Sigmoid colon (tissue), 7 donors: ENCODE measurements around the gene SLC7A5. TPM values are rescaled to one million over a fixed set of nuclear protein-coding genes. Genes with fewer than 3 reads are reported as not detected.
A peak's percentile ranks its signal among the peaks of the same experiment; 100 is the strongest.

Experiments
- DNase-seq: peaks from one replicate; pipeline ENCODE4 v3.0.0-alpha.2; 2019
- H3K27ac ChIP-seq, 4 donors: fragments of 200-600 bp; sonication (generic); one replicate each; pipeline ENCODE4 v1.5.1; 2016 to 2019; ENCODE audit warnings: mild to moderate bottlenecking in 1 of 4
- H3K27me3 ChIP-seq, 3 donors: fragments of 200-600 bp; sonication (generic); one replicate each; pipeline ENCODE4 v1.5.1; 2019; ENCODE audit warnings: mild to moderate bottlenecking in 1 of 3
- H3K36me3 ChIP-seq, 4 donors: fragments of 200-600 bp; sonication (generic); one replicate each; pipeline ENCODE4 v1.5.1; 2016 to 2019
- H3K4me1 ChIP-seq, 4 donors: fragments of 200-600 bp; sonication (generic); one replicate each; pipeline ENCODE4 v1.5.1; 2017 to 2019
- H3K4me3 ChIP-seq, 4 donors: fragments of 200-600 bp; sonication (generic); one replicate each; pipeline ENCODE4 v1.5.1; 2017 to 2019; ENCODE audit warnings: mild to moderate bottlenecking in 2 of 4, moderate library complexity in 1 of 4
- H3K9me3 ChIP-seq, 4 donors: fragments of 200-600 bp in 3 of 4; sonication (generic) in 3 of 4; one replicate each; pipeline versions ENCODE4 v1.5.1 to v1.6.1; 2013 to 2019
- EP300 ChIP-seq, 4 donors: sonication (generic); formaldehyde crosslinking; IDR thresholded peaks; one replicate each; pipeline ENCODE4 v1.6.1; 2017; ENCODE audit warnings: antibody characterized with exemption in 4 of 4
- POLR2A ChIP-seq, 2 donors: fragments of 450-650 bp; IDR thresholded peaks; one replicate each; pipeline ENCODE4 v1.6.1; 2016; ENCODE audit warnings: antibody characterized with exemption in 2 of 2, mild to moderate bottlenecking in 2 of 2, moderate library complexity in 2 of 2
- POLR2AphosphoS5 ChIP-seq, 4 donors: sonication (generic); formaldehyde crosslinking; IDR thresholded peaks; one replicate each; pipeline ENCODE4 v1.6.1; 2017; ENCODE audit warnings: antibody characterized with exemption in 4 of 4
- WGBS, 2 donors: extraction: QIAGEN DNeasy Blood & Tissue Kit; methylation state at CpG; one replicate each; pipeline ENCODE4 v1.1.7; 2013; 5-methylcytosine and 5-hydroxymethylcytosine counted together
- intact Hi-C: fragments of 100-400 bp; cut with DNase I; formaldehyde crosslinking; loops from one replicate; pipeline ENCODE4 v1.15.1; 2023
- polyA plus RNA-seq, 3 donors: library from polyadenylated mRNA; stranded (reverse); fragments of 200-250 nt; gene quantifications; one replicate each; pipeline ENCODE4 v1.2.3, GENCODE V29; 2013
- total RNA-seq, 4 donors: library from RNA; depleted of rRNA; stranded (reverse); fragments of >200 nt; gene quantifications; one replicate each; pipeline ENCODE4 v1.1.0, GENCODE V29; 2016
- TF ChIP-seq, protein P1 (sequence below), 4 experiments: fragments of 450-650 bp in 3 of 4; fragments of 200-600 bp in 1 of 4; IDR thresholded peaks; one replicate each; pipeline ENCODE4 v1.5.1; 2016 to 2019; ENCODE audit warnings: antibody characterized with exemption in 4 of 4, mild to moderate bottlenecking in 3 of 4, moderate library complexity in 2 of 4
- donor health status: healthy with polysubstance abuse.
- donor health status: Bipolar disorder and iron deficiency.
- donor health status: healthy.

Gene SLC7A5
- total and polyA plus RNA-seq, 7 donors: 0.60 to 44.5 (median 3.1) TPM

DNA sequence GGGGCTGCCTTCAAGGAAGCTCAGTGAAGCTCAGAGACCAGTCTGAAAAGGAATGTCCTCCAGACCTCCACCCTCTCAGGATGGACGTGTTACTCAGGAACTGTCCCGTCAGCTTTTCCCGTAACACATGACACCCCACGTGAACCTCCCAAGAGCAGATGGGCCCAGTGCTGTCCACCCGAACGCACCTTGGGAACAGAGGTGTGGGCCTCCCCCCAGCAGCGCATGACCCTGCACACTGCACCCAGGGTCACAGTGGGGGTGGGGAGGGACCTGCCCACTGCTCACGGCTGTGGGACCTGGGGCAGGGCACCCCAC is 21.9 kb downstream of the SLC7A5 start:
- DNase-seq: no peak
- TF ChIP-seq EP300 (IDR thresholded peaks at IDR 0.05): no peak
- TF ChIP-seq, protein P1, sequence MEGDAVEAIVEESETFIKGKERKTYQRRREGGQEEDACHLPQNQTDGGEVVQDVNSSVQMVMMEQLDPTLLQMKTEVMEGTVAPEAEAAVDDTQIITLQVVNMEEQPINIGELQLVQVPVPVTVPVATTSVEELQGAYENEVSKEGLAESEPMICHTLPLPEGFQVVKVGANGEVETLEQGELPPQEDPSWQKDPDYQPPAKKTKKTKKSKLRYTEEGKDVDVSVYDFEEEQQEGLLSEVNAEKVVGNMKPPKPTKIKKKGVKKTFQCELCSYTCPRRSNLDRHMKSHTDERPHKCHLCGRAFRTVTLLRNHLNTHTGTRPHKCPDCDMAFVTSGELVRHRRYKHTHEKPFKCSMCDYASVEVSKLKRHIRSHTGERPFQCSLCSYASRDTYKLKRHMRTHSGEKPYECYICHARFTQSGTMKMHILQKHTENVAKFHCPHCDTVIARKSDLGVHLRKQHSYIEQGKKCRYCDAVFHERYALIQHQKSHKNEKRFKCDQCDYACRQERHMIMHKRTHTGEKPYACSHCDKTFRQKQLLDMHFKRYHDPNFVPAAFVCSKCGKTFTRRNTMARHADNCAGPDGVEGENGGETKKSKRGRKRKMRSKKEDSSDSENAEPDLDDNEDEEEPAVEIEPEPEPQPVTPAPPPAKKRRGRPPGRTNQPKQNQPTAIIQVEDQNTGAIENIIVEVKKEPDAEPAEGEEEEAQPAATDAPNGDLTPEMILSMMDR (IDR thresholded peaks at IDR 0.05): no peak
- no peak for TF ChIP-seq POLR2A (IDR thresholded peaks at IDR 0.05)
- no peak for TF ChIP-seq POLR2AphosphoS5 (IDR thresholded peaks at IDR 0.05)
- peaks cover 0 to 17% (median 2%) of the 10 kb centered on the region in 4 donors for H3K36me3 ChIP-seq
- no peaks in the 10 kb centered on the region for H3K27me3 ChIP-seq
- intact Hi-C loops: no loop called here
- H3K4me1 ChIP-seq: peaks cover 0 to 45% (median 30%) of the 10 kb centered on the region in 4 donors
- H3K9me3 ChIP-seq: no peaks in the 10 kb centered on the region
- H3K4me3 ChIP-seq: no peak overlapping the region
- 72 to 89% methylated on average over 8 of the region's 8 CpGs for WGBS, 2 donors
- H3K27ac ChIP-seq: no peak overlapping the region

DNA sequence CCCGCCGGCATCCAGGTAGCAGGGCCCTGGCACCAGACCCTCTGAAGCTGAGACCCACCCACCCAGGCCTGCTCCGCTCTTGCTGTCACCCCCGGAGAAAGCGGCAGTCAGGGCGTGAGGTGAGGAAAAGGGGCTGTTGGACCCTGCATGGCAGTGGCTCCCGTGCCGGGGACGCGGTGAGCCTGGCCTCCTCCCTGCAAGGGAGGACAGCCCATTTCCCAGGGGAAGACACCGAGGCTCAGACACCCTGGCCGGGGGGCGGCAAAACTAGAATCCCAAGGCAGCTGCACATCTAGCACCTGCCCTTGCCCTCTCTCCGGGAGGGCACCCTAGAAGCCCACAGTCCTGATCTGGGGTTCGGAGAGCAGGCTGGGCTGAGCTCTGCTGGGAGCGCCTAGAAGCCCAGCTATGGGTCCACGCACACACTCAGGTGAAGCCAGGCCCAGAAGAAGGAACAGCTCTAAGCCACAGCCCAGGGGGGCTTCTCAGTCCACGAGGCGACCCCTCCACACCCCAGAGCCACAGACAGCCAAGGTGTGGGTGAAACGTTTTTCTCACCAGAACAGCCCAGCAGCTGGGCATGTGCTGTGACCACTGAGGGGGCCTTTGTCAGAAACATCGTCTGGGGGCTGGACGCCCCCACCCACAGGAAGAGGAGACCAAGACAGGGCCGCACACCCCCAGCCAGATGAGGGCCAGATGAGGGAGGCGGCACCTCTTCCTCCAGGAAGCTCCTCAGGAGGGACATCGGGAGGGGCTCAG is 22.4 kb downstream of the SLC7A5 start:
- DNase-seq: no peak
- Histone ChIP-seq H3K36me3 (peaks cover 0 to 17% (median 2%) of the 10 kb centered on the region in 4 donors), H3K4me3 (no peak overlapping the region), H3K27ac (peak overlapping the region in 2 of 4 donors; percentile 47 to 51), H3K4me1 (peaks cover 0 to 40% (median 27%) of the 10 kb centered on the region in 4 donors), H3K9me3 (no peaks in the 10 kb centered on the region), H3K27me3 (no peaks in the 10 kb centered on the region)
- intact Hi-C loops: no loop called here
- no peak for TF ChIP-seq EP300 (IDR thresholded peaks at IDR 0.05)
- TF ChIP-seq, protein P1 (IDR thresholded peaks at IDR 0.05): no peak
- TF ChIP-seq POLR2A (IDR thresholded peaks at IDR 0.05): no peak
- no peak for TF ChIP-seq POLR2AphosphoS5 (IDR thresholded peaks at IDR 0.05)
- 90 to 91% methylated on average over 25 of the region's 25 CpGs for WGBS, 2 donors

DNA sequence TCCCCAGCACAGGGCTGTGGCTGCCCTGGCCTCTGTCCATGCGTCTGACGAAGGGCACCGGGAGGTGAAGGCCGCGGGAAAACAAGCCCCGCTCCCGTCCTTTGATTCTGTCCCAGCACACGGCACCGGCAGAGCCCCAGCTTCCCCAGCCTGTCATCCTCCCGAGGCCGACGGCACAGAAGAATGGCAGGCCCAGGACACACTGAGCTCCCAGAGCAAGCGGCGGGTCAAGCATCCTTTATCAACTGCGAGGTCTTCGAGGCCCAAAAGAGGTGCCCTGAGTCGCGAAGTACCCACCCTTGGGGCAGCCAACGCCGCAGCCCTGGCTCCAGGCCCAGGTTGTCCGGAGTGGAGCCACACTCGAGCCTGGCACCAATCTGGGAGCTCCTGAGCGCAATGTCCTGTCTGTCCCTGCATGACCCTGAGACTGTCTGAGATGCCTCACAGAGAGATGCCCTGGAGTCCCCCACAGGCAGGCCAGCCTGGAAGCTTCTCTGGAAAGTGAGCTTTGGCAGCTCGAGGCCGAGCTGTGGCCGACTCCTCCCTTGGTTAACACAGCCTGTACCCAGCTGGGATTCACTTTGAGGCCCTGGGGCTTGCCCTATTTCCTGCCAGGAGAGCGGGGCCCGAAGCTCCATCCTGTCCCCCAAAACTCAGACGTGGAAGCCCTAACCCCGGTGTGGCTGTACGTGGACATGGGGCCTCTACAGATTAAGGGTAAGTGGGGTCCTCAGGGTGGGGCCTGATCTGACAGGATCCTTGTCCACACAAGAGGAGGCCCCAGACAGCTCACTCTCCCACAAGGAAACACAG is 23.3 kb downstream of the SLC7A5 start:
- Histone ChIP-seq H3K4me1 (peaks cover 0 to 37% (median 25%) of the 10 kb centered on the region in 4 donors), H3K9me3 (no peaks in the 10 kb centered on the region), H3K36me3 (peaks cover 0 to 10% (median 2%) of the 10 kb centered on the region in 4 donors), H3K4me3 (no peak overlapping the region), H3K27ac (peak overlapping the region in 2 of 4 donors; percentile 47 to 51), H3K27me3 (no peaks in the 10 kb centered on the region)
- DNase-seq: peak; percentile 65
- TF ChIP-seq, protein P1 (IDR thresholded peaks at IDR 0.05): no peak
- TF ChIP-seq POLR2AphosphoS5 (IDR thresholded peaks at IDR 0.05): no peak
- TF ChIP-seq POLR2A (IDR thresholded peaks at IDR 0.05): no peak
- TF ChIP-seq EP300 (IDR thresholded peaks at IDR 0.05): no peak
- WGBS, 2 donors: 82 to 90% methylated on average over 31 of the region's 31 CpGs
- intact Hi-C loops: no loop called here

DNA sequence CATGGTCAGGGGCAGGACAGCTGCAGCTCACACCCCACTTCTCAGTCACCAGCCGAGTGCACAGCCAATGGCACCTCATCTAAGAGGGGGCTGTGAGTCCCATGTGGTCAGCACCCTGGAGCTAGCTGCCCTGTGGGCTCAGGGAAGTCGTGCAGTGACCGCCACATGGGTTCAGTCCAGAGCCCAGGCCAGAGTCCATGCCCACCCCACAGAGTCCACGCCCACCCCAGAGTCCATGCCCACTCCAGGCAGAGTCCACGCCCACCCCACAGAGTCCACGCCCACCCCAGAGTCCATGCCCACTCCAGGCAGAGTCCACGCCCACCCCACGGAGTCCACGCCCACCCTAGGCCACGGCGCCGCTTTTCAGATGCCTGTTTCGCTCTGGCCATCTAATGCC is 24.1 kb downstream of the SLC7A5 start:
- Histone ChIP-seq H3K9me3 (no peaks in the 10 kb centered on the region), H3K27me3 (no peaks in the 10 kb centered on the region), H3K4me1 (peaks cover 0 to 32% (median 20%) of the 10 kb centered on the region in 4 donors), H3K27ac (peak overlapping the region in 2 of 4 donors; percentile 47 to 51), H3K4me3 (no peak overlapping the region), H3K36me3 (peaks cover 0 to 6% (median under 1%) of the 10 kb centered on the region in 4 donors)
- WGBS, 2 donors: 80 to 85% methylated on average over 13 of the region's 13 CpGs
- no peak for TF ChIP-seq EP300 (IDR thresholded peaks at IDR 0.05)
- TF ChIP-seq POLR2AphosphoS5 (IDR thresholded peaks at IDR 0.05): no peak
- TF ChIP-seq, protein P1 (IDR thresholded peaks at IDR 0.05): no peak
- no peak for TF ChIP-seq POLR2A (IDR thresholded peaks at IDR 0.05)
- DNase-seq: no peak
- intact Hi-C loops: no loop called here
